ENCODE measurements around the gene USP3.

- TF ChIP-seq CTCF (IDR thresholded peaks at IDR 0.05; ENCODE audit: low read depth, low read length, poor library complexity, severe bottlenecking) (no peak), EZH2phosphoT487 (IDR thresholded peaks at IDR 0.05; ENCODE audit: borderline replicate concordance, low read length) (no peak)
Measured at GRCh38 chr15:63509056-63509954, 4.9 kb downstream of the USP3 start.

Measured in DOHH2 (cell line).